Measurements from ENCODE around the gene LRIG1. TPM values are rescaled to one million over a fixed set of nuclear protein-coding genes. Genes with fewer than 3 reads are reported as not detected.

The LRIG1 gene
- total and polyA plus RNA-seq, 2 of the 8 experiments (the other 6 are each of a cell fraction or from before 2014, with no cell fraction given): 78.1 to 88.7 TPM

- Histone ChIP-seq H4K91ac (replicated peaks; ENCODE audit: insufficient read length, low read length) (no peak overlapping the region), H3K79me2 (ENCODE audit: control insufficient read depth in 1 of 2, insufficient read depth in 2 of 2, low read length in 2 of 2) (peaks cover 35 to 100% of the 10 kb centered on the region in 2 experiments), H4K5ac (ENCODE audit: insufficient read length, low read depth, low read length) (no peak overlapping the region), H4K8ac (ENCODE audit: extremely low read depth, insufficient read depth, low read length) (no peak overlapping the region), H3K9ac (replicated peaks in 1 of 4; ENCODE audit: extremely low read depth in 1 of 4, low read depth in 3 of 4, low read length in 3 of 4) (no peak overlapping the region), H3K14ac (ENCODE audit: insufficient read length) (no peak overlapping the region), H2BK20ac (ENCODE audit: low read length) (no peak overlapping the region), H2BK5ac (ENCODE audit: low read depth, low read length) (no peak overlapping the region), H3K9me3 (ENCODE audit: insufficient read depth in 2 of 2, low read depth in 1 of 2, low read length in 1 of 2) (no peaks in the 10 kb centered on the region), H3K18ac (ENCODE audit: extremely low read depth, low read length) (no peak overlapping the region), H2AFZ (ENCODE audit: low read length) (no peak overlapping the region), H3K4me2 (ENCODE audit: insufficient read depth in 1 of 2, low read depth in 2 of 2, low read length in 2 of 2) (no peak overlapping the region), H3K27ac (ENCODE audit: low read depth, low read length) (no peak overlapping the region), H2BK120ac (replicated peaks; ENCODE audit: low read depth, low read length) (no peak overlapping the region), H2AK5ac (ENCODE audit: low read depth, low read length) (no peak overlapping the region), H4K20me1 (replicated peaks in 1 of 2; ENCODE audit: control insufficient read depth in 1 of 2, insufficient read depth in 2 of 2, low read length in 2 of 2) (peaks cover 25 to 29% of the 10 kb centered on the region in 2 experiments), H3K4me1 (replicated peaks in 1 of 4; ENCODE audit: control insufficient read depth in 3 of 4, insufficient read depth in 4 of 4, low read length in 3 of 4) (peaks cover 0 to 17% (median 9%) of the 10 kb centered on the region in 4 experiments; a peak in 5 of 7 replicates), H3K4me3 (ENCODE audit: extremely low read depth in 1 of 4, insufficient read depth in 2 of 4, low read depth in 3 of 4, low read length in 4 of 4) (no peak overlapping the region), H3K27me3 (replicated peaks in 1 of 4; ENCODE audit: control insufficient read depth in 3 of 4, extremely low read depth in 1 of 4, insufficient read depth in 3 of 4, low read length in 3 of 4) (no peaks in the 10 kb centered on the region), H3K79me1 (ENCODE audit: low read depth, low read length) (peaks cover 3% of the 10 kb centered on the region), H3K23ac (ENCODE audit: insufficient read length) (no peak overlapping the region), H3K4ac (replicated peaks; ENCODE audit: insufficient read length, low read depth, low read length) (no peak overlapping the region), H3K23me2 (ENCODE audit: low read depth, low read length) (no peaks in the 10 kb centered on the region; the same call in 1 of the 2 replicates), H3K56ac (replicated peaks; ENCODE audit: insufficient read length, low read depth, low read length) (no peak overlapping the region), H2BK12ac (ENCODE audit: low read depth, low read length) (no peak overlapping the region), H2BK15ac (ENCODE audit: low read length) (no peak overlapping the region), H3K36me3 (ENCODE audit: control insufficient read depth in 2 of 4, insufficient read depth in 4 of 4, low read length in 3 of 4) (peaks cover 9 to 24% (median 16%) of the 10 kb centered on the region in 4 experiments)
- 94% methylated on average over 2 of the region's 3 CpGs; no CpG with 5 or more reads in 1 of the 2 experiments for WGBS, 2 experiments (ENCODE audit: extremely low coverage in 1 of 2, insufficient coverage in 1 of 2, insufficient read length in 1 of 2, insufficient replicate concordance in 2 of 2, low coverage in 1 of 2, low lambda C conversion rate in 2 of 2, missing lambda C conversion rate in 1 of 2)
- FAIRE-seq (no peak), DNase-seq (ENCODE audit: low read depth in 1 of 2, low spot score in 2 of 2) (no peak)
- ChIA-PET CTCF (ENCODE audit: partially characterized antibody) (interaction anchor here (0.6 to 2.1 kb wide), 5 partner anchors 21 to 357 kb away, joined by 3 to 7 read pairs (median 3); no protein-coding TSS in a partner anchor), POLR2A (ENCODE audit: partially characterized antibody) (interaction anchor here (0.8 to 3.4 kb wide), 5 partner anchors 8 to 64 kb away, joined by 3 to 9 read pairs (median 3); no protein-coding TSS in a partner anchor)
- no peak for TF ChIP-seq CHD2 (IDR thresholded peaks at IDR 0.05; ENCODE audit: low read length)
- no peak for TF ChIP-seq CREB1 (IDR thresholded peaks at IDR 0.05)
- TF ChIP-seq CBX5 (IDR thresholded peaks at IDR 0.05; ENCODE audit: low read depth, low read length): no peak
Measured at GRCh38 chr3:66465034-66465433, 35.8 kb downstream of the LRIG1 start.
